HEK293 (cell line): ENCODE measurements around the gene ZBTB39.

Source experiments
- CTCF ChIA-PET: fragments of 350-600 bp; formaldehyde crosslinking; extraction: SDS; loops from one replicate; lab custom pipeline; 2021; ENCODE audit warnings: antibody characterized with exemption; lab: Yijun Ruan, JAX
- POLR2A ChIA-PET: fragments of 300-600 bp; formaldehyde crosslinking; extraction: SDS; loops from one replicate; lab custom pipeline; 2020; ENCODE audit warnings: antibody characterized with exemption, inconsistent platforms; lab: Yijun Ruan, JAX
- H3K27ac ChIP-seq: fragments of 200-500 bp; sonication (Bioruptor generic); 2 replicates; pipeline ENCODE4 v1.5.1; 2014; ENCODE audit warnings: low read depth, low read length, control low read depth, inconsistent platforms; ENCODE audit errors: extremely low read depth
- H3K36me3 ChIP-seq, 2 experiments: fragments of 200-500 bp in 1 of 2; sonication (Bioruptor generic) in 1 of 2; 1 replicate in 1 of 2; 2 replicates in 1 of 2; pipeline ENCODE4 v1.5.1; 2014 to 2017; ENCODE audit warnings: inconsistent platforms in 2 of 2, low read length in 2 of 2; ENCODE audit not compliant: control insufficient read depth in 2 of 2, insufficient read depth in 1 of 2
- H3K4me1 ChIP-seq: fragments of 200-500 bp; sonication (Bioruptor generic); 2 replicates; pipeline ENCODE4 v1.5.1; 2014; ENCODE audit warnings: mild to moderate bottlenecking, low read length, inconsistent platforms; ENCODE audit not compliant: control insufficient read depth, insufficient read depth
- H3K4me3 ChIP-seq: 2 replicates; pipeline ENCODE4 v1.5.1; 2011; ENCODE audit warnings: low read depth, mild to moderate bottlenecking, control low read depth, low read length, moderate library complexity
- H3K9me3 ChIP-seq: fragments of 200-500 bp; sonication (Bioruptor generic); 2 replicates; pipeline ENCODE4 v1.5.1; 2014; ENCODE audit warnings: low read depth, low read length, inconsistent platforms; ENCODE audit not compliant: control insufficient read depth, insufficient read depth
- AEBP2 ChIP-seq: fragments of 450-650 bp; formaldehyde crosslinking; IDR thresholded peaks from 2 replicates; pipeline ENCODE4 v1.5.1; 2016; ENCODE audit warnings: missing biosample characterization, missing genetic modification characterization, borderline replicate concordance
- BCL6B ChIP-seq: fragments of 450-650 bp; formaldehyde crosslinking; IDR thresholded peaks from 2 replicates; pipeline ENCODE4 v1.5.1; 2017; ENCODE audit warnings: missing biosample characterization, missing genetic modification characterization
- CTCF ChIP-seq: fragments of 450-650 bp; formaldehyde crosslinking; IDR thresholded peaks from 2 replicates; pipeline ENCODE4 v1.5.1; 2016; ENCODE audit warnings: missing biosample characterization, missing genetic modification characterization
- OSR2 ChIP-seq: fragments of 450-650 bp; formaldehyde crosslinking; IDR thresholded peaks from 2 replicates; pipeline ENCODE4 v1.5.1; 2016; ENCODE audit warnings: missing biosample characterization, missing genetic modification characterization
- PRDM10 ChIP-seq: fragments of 450-650 bp; formaldehyde crosslinking; IDR thresholded peaks from 2 replicates; pipeline ENCODE4 v1.5.1; 2016; ENCODE audit warnings: missing biosample characterization, missing genetic modification characterization
- REPIN1 ChIP-seq: fragments of 450-650 bp; formaldehyde crosslinking; IDR thresholded peaks from 2 replicates; pipeline ENCODE4 v1.5.1; 2017; ENCODE audit warnings: missing biosample characterization, missing genetic modification characterization, low read depth
- ZBTB26 ChIP-seq: fragments of 450-650 bp; formaldehyde crosslinking; optimal IDR thresholded peaks from 2 replicates; pipeline ENCODE3; 2016; ENCODE audit warnings: missing biosample characterization, mild to moderate bottlenecking, missing genetic modification characterization
- ZNF169 ChIP-seq: fragments of 450-650 bp; formaldehyde crosslinking; IDR thresholded peaks from 2 replicates; pipeline ENCODE4 v1.5.1; 2016; ENCODE audit warnings: missing biosample characterization, missing genetic modification characterization
- ZNF211 ChIP-seq: fragments of 450-650 bp; formaldehyde crosslinking; IDR thresholded peaks from 2 replicates; pipeline ENCODE4 v1.5.1; 2016; ENCODE audit warnings: low read depth, missing biosample characterization, missing genetic modification characterization
- ZNF335 ChIP-seq: fragments of 450-650 bp; formaldehyde crosslinking; conservative IDR thresholded peaks from 2 replicates; pipeline ENCODE4 v1.5.1; 2016; ENCODE audit warnings: missing biosample characterization, missing genetic modification characterization
- ZNF350 ChIP-seq: fragments of 450-650 bp; formaldehyde crosslinking; IDR thresholded peaks from 2 replicates; pipeline ENCODE4 v1.5.0; 2017; ENCODE audit warnings: missing biosample characterization, mild to moderate bottlenecking, missing genetic modification characterization
- ZNF600 ChIP-seq: fragments of 450-650 bp; formaldehyde crosslinking; IDR thresholded peaks from 2 replicates; pipeline ENCODE4 v1.5.1; 2016; ENCODE audit warnings: missing biosample characterization, missing genetic modification characterization
- ZNF654 ChIP-seq: fragments of 450-650 bp; formaldehyde crosslinking; IDR thresholded peaks from 2 replicates; pipeline ENCODE4 v1.5.1; 2016; ENCODE audit warnings: low read depth, missing biosample characterization, missing genetic modification characterization
- ZNF76 ChIP-seq: fragments of 450-650 bp; formaldehyde crosslinking; IDR thresholded peaks from 2 replicates; pipeline ENCODE4; 2016; ENCODE audit warnings: low read depth, missing biosample characterization, missing genetic modification characterization, borderline replicate concordance
- ZNF777 ChIP-seq: fragments of 450-650 bp; formaldehyde crosslinking; IDR thresholded peaks from 2 replicates; pipeline ENCODE4 v1.5.1; 2017; ENCODE audit warnings: missing biosample characterization, missing genetic modification characterization, borderline replicate concordance
- ZSCAN18 ChIP-seq: fragments of 450-650 bp; formaldehyde crosslinking; IDR thresholded peaks from 2 replicates; pipeline ENCODE4 v1.5.1; 2016; ENCODE audit warnings: missing biosample characterization, missing genetic modification characterization

ZBTB39 gene

GRCh38 chr12:57031138-57031725 lies 24.9 kb upstream of the ZBTB39 start (continued):
- TF ChIP-seq CTCF (tag by site-specific recombination) (peak; percentile 62), ZNF76 (no peak), PRDM10 (tag by site-specific recombination) (peak; percentile 80), ZSCAN18 (no peak), ZNF350 (tag by site-specific recombination) (no peak), OSR2 (tag by site-specific recombination) (peak; percentile 95), ZNF169 (tag by site-specific recombination) (no peak), BCL6B (tag by site-specific recombination) (no peak), REPIN1 (tag by site-specific recombination) (no peak), ZNF335 (peak; percentile 61), ZNF654 (tag by site-specific recombination) (peak; percentile 10; the same call in 1 of the 2 replicates), ZNF777 (tag by site-specific recombination) (no peak), ZNF600 (0 out of 2 replicates have a peak, but pooled peaks have one; percentile 11), AEBP2 (tag by site-specific recombination) (no peak), ZNF211 (tag by site-specific recombination) (no peak)
- TF ChIP-seq, all 188 proteins: peak for 19

- no peaks in the 10 kb centered on the region for H3K36me3 ChIP-seq
- H3K27ac ChIP-seq, result no peak overlapping the region
- H3K4me3 ChIP-seq, result no peak overlapping the region
- no peaks in the 10 kb centered on the region for H3K9me3 ChIP-seq
- POLR2A ChIA-PET, result no interaction called here
- TF ChIP-seq ZBTB26 (tag by site-specific recombination), result no peak
- CTCF ChIA-PET, result interaction anchor here (1.3 kb wide), 1 partner anchor 31 kb away, joined by 4 read pairs; no protein-coding TSS in a partner anchor
- peaks cover 5% of the 10 kb centered on the region for H3K4me1 ChIP-seq
Measured at GRCh38 chr12:57029457-57029856, 23.1 kb upstream of the ZBTB39 start.
